K562 (cell line): ENCODE measurements around the gene SVBP. TPM values are rescaled to one million over a fixed set of nuclear protein-coding genes. Genes with fewer than 3 reads are reported as not detected.

ENCODE experiments used
- ATAC-seq: fragments of 200-7000 bp; cut with Tn5 transposase; 3 replicates; pipeline ENCODE4 v1.9.1; 2020; ENCODE audit warnings: moderate library complexity
- BruUV-seq: library from RNA; stranded (reverse); fragments of 400-500 nt; replicated peaks from 2 replicates; lab custom pipeline; 2021; lab: Mats Ljungman, UMichigan
- CTCF ChIA-PET: fragments of 300-600 bp; formaldehyde crosslinking; extraction: SDS; loops from one replicate; lab custom pipeline; 2021; ENCODE audit warnings: low intra/inter-chr PET ratio; lab: Yijun Ruan, JAX
- POLR2A ChIA-PET: fragments of 300-600, 350-650 bp; sonication (Branson Sonifier 250); formaldehyde crosslinking; extraction: SDS; loops from one replicate; lab custom pipeline; 2021; ENCODE audit warnings: antibody characterized with exemption, inconsistent platforms; lab: Yijun Ruan, JAX
- DNase-seq, 4 experiments: peaks; one replicate each; pipeline versions ENCODE4 v3.0.0 to v3.0.0-alpha.2; 2011 to 2018; ENCODE audit warnings: low spot score in 3 of 4, mixed read lengths in 3 of 4; ENCODE audit errors: extremely low read depth in 1 of 4
- FAIRE-seq: peaks from 2 replicates; lab custom pipeline; 2011; peaks lifted over from hg19 to GRCh38; lab: Jason Lieb, UNC
- H2AFZ ChIP-seq: 2 replicates; pipeline ENCODE4 v1.6.0; 2011; ENCODE audit warnings: low read depth, low read length, control low read depth, inconsistent platforms
- H3K27ac ChIP-seq: fragments of 200-600 bp; 3 replicates; pipeline ENCODE4 v1.8.0; 2011; ENCODE audit warnings: low read depth, mild to moderate bottlenecking, control low read depth, inconsistent platforms, low read length, moderate library complexity, mixed read lengths; ENCODE audit errors: extremely low read depth
- H3K27me3 ChIP-seq, 2 experiments: fragments of 300-600 bp in 1 of 2; 2 replicates in 1 of 2; 3 replicates in 1 of 2; pipeline versions ENCODE4 v1.6.0 to v1.8.0; 2011; ENCODE audit warnings: inconsistent platforms in 2 of 2, low read length in 2 of 2, mild to moderate bottlenecking in 1 of 2, mixed read lengths in 1 of 2, moderate library complexity in 1 of 2; ENCODE audit not compliant: control insufficient read depth in 2 of 2, insufficient read depth in 2 of 2
- H3K36me3 ChIP-seq: fragments of 300-600 bp; 3 replicates; pipeline ENCODE4 v1.8.0; 2011; ENCODE audit warnings: mild to moderate bottlenecking, low read length, inconsistent platforms; ENCODE audit not compliant: control insufficient read depth, insufficient read depth
- H3K4me1 ChIP-seq, 2 experiments: fragments of 200-600 bp in 1 of 2; replicated peaks in 1 of 2; 2 replicates in 1 of 2; 3 replicates in 1 of 2; pipeline versions ENCODE4 v1.5.1 to v1.8.0; 2011; ENCODE audit warnings: inconsistent platforms in 2 of 2, low read length in 2 of 2, mild to moderate bottlenecking in 1 of 2, mixed read lengths in 1 of 2, moderate library complexity in 1 of 2; ENCODE audit not compliant: control insufficient read depth in 2 of 2, insufficient read depth in 2 of 2
- H3K4me2 ChIP-seq: 2 replicates; pipeline ENCODE4 v1.6.1; 2011; ENCODE audit warnings: low read length, control low read depth, inconsistent platforms, mixed read lengths; ENCODE audit not compliant: insufficient read depth
- H3K4me3 ChIP-seq: fragments of 200-600 bp; sonication (generic), shearing (Covaris generic); 2 replicates; pipeline ENCODE4 v1.5.1; 2016; ENCODE audit warnings: control low read depth, inconsistent platforms
- H3K79me2 ChIP-seq: fragments of 200-600 bp; 3 replicates; pipeline ENCODE4 v1.8.0; 2011; ENCODE audit warnings: low read length, inconsistent platforms; ENCODE audit not compliant: control insufficient read depth, insufficient read depth
- H3K9ac ChIP-seq, 2 experiments: 2 replicates each; pipeline versions ENCODE4 v1.6.0 to v1.6.1; 2011; ENCODE audit warnings: low read depth in 2 of 2, low read length in 2 of 2, control low read depth in 1 of 2, inconsistent platforms in 1 of 2, mild to moderate bottlenecking in 1 of 2, mixed read lengths in 1 of 2; ENCODE audit not compliant: insufficient read depth in 1 of 2
- H3K9me1 ChIP-seq: one replicate; pipeline ENCODE4 v1.6.0; 2011; ENCODE audit warnings: inconsistent platforms, mild to moderate bottlenecking, low read length, moderate library complexity; ENCODE audit not compliant: control insufficient read depth, insufficient read depth
- H3K9me3 ChIP-seq: replicated peaks from 2 replicates; pipeline ENCODE4 v1.5.1; 2011; ENCODE audit warnings: low read depth, low read length, inconsistent platforms; ENCODE audit not compliant: control insufficient read depth, insufficient read depth
- H4K20me1 ChIP-seq: replicated peaks from 2 replicates; pipeline ENCODE4 v1.6.1; 2011; ENCODE audit warnings: low read length, inconsistent platforms, mixed read lengths; ENCODE audit not compliant: control insufficient read depth, insufficient read depth
- ARNT ChIP-seq, 2 experiments: fragments of 450-650 bp; IDR thresholded peaks; 2 replicates each; pipeline ENCODE4 v1.6.1; 2016; ENCODE audit warnings: mild to moderate bottlenecking in 1 of 2
- C11orf30 ChIP-seq: fragments of 450-650 bp; IDR thresholded peaks from 2 replicates; pipeline ENCODE4 v1.6.1; 2016; ENCODE audit warnings: low read depth, mild to moderate bottlenecking
- FOXJ2 ChIP-seq: fragments of 200-800 bp; sonication (Bioruptor generic); IDR thresholded peaks from 2 replicates; pipeline ENCODE4 v1.6.1; 2016; ENCODE audit warnings: missing genetic modification characterization, missing compliant biosample characterization
- FOXK2 ChIP-seq, 2 experiments: fragments of 450-650 bp; IDR thresholded peaks in 1 of 2; conservative IDR thresholded peaks in 1 of 2; 2 replicates each; pipeline ENCODE4 v1.6.1; 2016; ENCODE audit warnings: low read depth in 2 of 2, mild to moderate bottlenecking in 1 of 2
- KDM5B ChIP-seq: fragments of 200-600 bp; sonication (generic); IDR thresholded peaks from 2 replicates; pipeline ENCODE4 v1.6.1; 2012; ENCODE audit warnings: low read depth, mild to moderate bottlenecking, moderate library complexity, low read length, control low read depth, inconsistent platforms; ENCODE audit not compliant: insufficient replicate concordance
- LEF1 ChIP-seq: fragments of 450-650 bp; IDR thresholded peaks from 2 replicates; pipeline ENCODE4 v1.6.1; 2016; ENCODE audit warnings: mild to moderate bottlenecking
- MCM5 ChIP-seq: fragments of 450-650 bp; IDR thresholded peaks from 2 replicates; pipeline ENCODE4 v1.6.1; 2016; ENCODE audit warnings: low read depth
- PREB ChIP-seq: sonication (generic); formaldehyde crosslinking; IDR thresholded peaks from 2 replicates; pipeline ENCODE4 v1.8.1; 2023; ENCODE audit warnings: mild to moderate bottlenecking, missing genetic modification reagents
- PTRF ChIP-seq: fragments of 450-650 bp; IDR thresholded peaks from 2 replicates; pipeline ENCODE4 v1.6.1; 2016; ENCODE audit warnings: mild to moderate bottlenecking, missing genetic modification characterization, missing compliant biosample characterization
- SMAD3 ChIP-seq: fragments of 450-650 bp; formaldehyde crosslinking; conservative IDR thresholded peaks from 2 replicates; pipeline ENCODE4 v1.4.0; 2020; ENCODE audit warnings: mild to moderate bottlenecking
- U2AF2 ChIP-seq: fragments of 200-400 bp; formaldehyde crosslinking; optimal IDR thresholded peaks from 2 replicates; pipeline ENCODE3; 2017; ENCODE audit warnings: low read depth, mild to moderate bottlenecking, low read length
- ZNF282 ChIP-seq: sonication (generic); formaldehyde crosslinking; IDR thresholded peaks from 2 replicates; pipeline ENCODE4 v1.8.1; 2023; ENCODE audit warnings: missing genetic modification reagents
- ZNF316 ChIP-seq: fragments of 450-650 bp; IDR thresholded peaks from 2 replicates; pipeline ENCODE4 v1.6.1; 2016
- ZNF592 ChIP-seq: fragments of 450-650 bp; IDR thresholded peaks from 2 replicates; pipeline ENCODE4 v1.6.1; 2017; ENCODE audit warnings: antibody characterized with exemption, mild to moderate bottlenecking
- ZNF780A ChIP-seq: fragments of 250-450 bp; sonication (Bioruptor Pico); IDR thresholded peaks from 2 replicates; pipeline ENCODE4 v1.5.0; 2021; ENCODE audit warnings: mild to moderate bottlenecking
- WGBS: fragments of 100-300 bp; shearing (Covaris generic); methylation state at CpG from one replicate; pipeline ENCODE4 v1.1.6; 2016; ENCODE audit warnings: low coverage, mixed read lengths; ENCODE audit not compliant: insufficient coverage; ENCODE audit errors: missing lambda C conversion rate; 5-methylcytosine and 5-hydroxymethylcytosine counted together
- in situ Hi-C: fragments of 300-500 bp; cut with MboI; formaldehyde crosslinking; loops from 4 replicates; pipeline ENCODE4 v1.15.0; 2018; ENCODE audit warnings: inconsistent platforms, mixed read lengths
- intact Hi-C: fragments of 100-400 bp; cut with micrococcal nuclease; formaldehyde crosslinking; loops from 2 replicates; pipeline ENCODE4 v1.14.2; 2022
- polyA plus RNA-seq, 8 experiments: library from polyadenylated mRNA; depleted of rRNA in 4 of 8; stranded (reverse) in 5 of 8; unstranded in 3 of 8; fragments of >200 nt; fragmentation: Nextera tagmentation in 2 of 8; fragmentation: Illumina TruSeq in 1 of 8; extraction: Ambion mirVana in 2 of 8; extraction: Trizol in 1 of 8; gene quantifications; 2 replicates each; pipeline versions ENCODE4 v1.2.1 to v1.2.3, GENCODE V29; 2011 to 2014; ENCODE audit warnings: inconsistent platforms in 1 of 8, missing spikeins in 1 of 8
- total RNA-seq, 7 experiments: library from RNA; depleted of rRNA in 6 of 7; stranded (reverse); fragments of >200 nt in 6 of 7; fragmentation: Illumina TruSeq in 2 of 7; extraction: Trizol in 2 of 7; gene quantifications; 2 replicates each; pipeline versions ENCODE4 v1.2.1 to v1.2.3, GENCODE V29; 2011 to 2021; ENCODE audit warnings: low replicate concordance in 1 of 7
- TF ChIP-seq, protein P1 (sequence below): sonication (generic); formaldehyde crosslinking; IDR thresholded peaks from 2 replicates; pipeline ENCODE4 v1.8.1; 2022; ENCODE audit warnings: missing genetic modification reagents

SVBP gene
- total and polyA plus RNA-seq, 9 of the 15 experiments (the other 6 are each of a cell fraction or from before 2014, with no cell fraction given): 31.7 to 49.7 (median 40.0) TPM

DNA sequence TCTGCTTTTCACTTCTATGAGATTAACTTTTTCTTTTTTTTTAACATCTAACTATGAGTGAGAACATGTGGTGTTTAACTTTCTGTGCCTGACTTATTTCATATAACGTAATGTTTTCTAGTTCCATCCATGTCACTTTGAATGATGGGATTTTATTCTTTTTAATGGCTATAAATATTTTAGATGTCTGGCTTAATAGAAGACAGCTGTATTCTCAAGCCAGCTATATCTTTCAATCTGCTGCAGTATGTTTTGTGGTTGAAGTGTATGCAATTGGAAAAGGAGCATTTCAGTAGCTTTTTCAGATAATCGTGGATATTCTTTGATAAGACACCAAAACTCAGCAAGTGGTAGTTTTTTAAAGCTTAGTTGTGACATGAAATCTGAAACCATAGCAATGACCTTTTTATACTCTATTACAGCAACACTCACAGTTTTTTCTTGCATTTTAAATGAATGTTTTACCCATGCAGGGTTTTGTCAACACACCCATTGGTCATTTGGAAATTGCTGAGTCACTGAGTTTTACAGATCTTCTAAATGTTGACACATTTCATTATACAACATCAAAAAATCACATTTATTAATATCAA is 5.7 kb upstream of the SVBP start:
- H3K27ac ChIP-seq: peak overlapping the region; percentile 73; the same call in 2 of the 3 replicates
- H3K79me2 ChIP-seq: peaks cover 48% of the 10 kb centered on the region
- no peaks in the 10 kb centered on the region for H3K9me1 ChIP-seq
- H3K4me1 ChIP-seq: peaks cover 18 to 58% of the 10 kb centered on the region in 2 experiments
- intact Hi-C loops (loop anchor here (5.0 kb wide), 1 partner anchor 139 kb away; no protein-coding TSS in a partner anchor), in situ Hi-C loops (no loop called here)
- peak overlapping the region; percentile 10; the same call in 1 of the 2 replicates for H3K4me2 ChIP-seq
- no peak for FAIRE-seq
- H2AFZ ChIP-seq: peak overlapping the region; percentile 8; the same call in 1 of the 2 replicates
- 21% methylated on average over 2 of the region's 2 CpGs for whole genome bisulfite sequencing
- BruUV-seq: no TSS peak
- DNase-seq: peak in 2 of 4 experiments; percentile 44 to 63
- no peak for ATAC-seq
- CTCF ChIA-PET: no interaction called here
- peak overlapping the region in 1 of 2 experiments; percentile 86; a peak in 2 of 4 replicates for H3K9ac ChIP-seq
- 0 out of 3 replicates have a peak, but pooled peaks cover under 1% of the 10 kb centered on the region for H3K36me3 ChIP-seq
- no peaks in the 10 kb centered on the region for H3K27me3 ChIP-seq
- no peaks in the 10 kb centered on the region for H3K9me3 ChIP-seq
- POLR2A ChIA-PET: interaction anchor here (0.6 to 8.7 kb wide), 2 partner anchors 23 to 56 kb away, joined by 3 to 76 read pairs; partner anchors contain the start of genes C1orf50, P3H1 and ZNF691
- H3K4me3 ChIP-seq: no peak overlapping the region
- H4K20me1 ChIP-seq: no peaks in the 10 kb centered on the region
- TF ChIP-seq FOXK2 (conservative IDR thresholded peaks at IDR 0.05 in 1 of 2, IDR thresholded peaks at IDR 0.05 in 1 of 2; ENCODE audit: low read depth in 2 of 2) (peak in 1 of 2 experiments; percentile 45; a peak in 1 of 4 replicates), U2AF2 (no peak), C11orf30 (peak; percentile 99), ZNF592 (peak; percentile 81; the same call in 1 of the 2 replicates), PTRF (tag) (no peak), MCM5 (no peak), FOXJ2 (tag) (peak; percentile 26; the same call in 1 of the 2 replicates), LEF1 (0 out of 2 replicates have a peak, but pooled peaks have one; percentile 33), SMAD3 (CRISPR knock-in tag) (no peak), ZNF780A (CRISPR knock-in tag) (no peak), ARNT (IDR thresholded peaks at IDR 0.05) (0 out of 4 replicates have a peak, but pooled peaks of 1 of the 2 experiments have one; percentile 46), ZNF316 (peak; percentile 100), ZNF282 (CRISPR knock-in tag) (no peak), KDM5B (no peak), PREB (CRISPR knock-in tag) (no peak)
- TF ChIP-seq, protein P1, sequence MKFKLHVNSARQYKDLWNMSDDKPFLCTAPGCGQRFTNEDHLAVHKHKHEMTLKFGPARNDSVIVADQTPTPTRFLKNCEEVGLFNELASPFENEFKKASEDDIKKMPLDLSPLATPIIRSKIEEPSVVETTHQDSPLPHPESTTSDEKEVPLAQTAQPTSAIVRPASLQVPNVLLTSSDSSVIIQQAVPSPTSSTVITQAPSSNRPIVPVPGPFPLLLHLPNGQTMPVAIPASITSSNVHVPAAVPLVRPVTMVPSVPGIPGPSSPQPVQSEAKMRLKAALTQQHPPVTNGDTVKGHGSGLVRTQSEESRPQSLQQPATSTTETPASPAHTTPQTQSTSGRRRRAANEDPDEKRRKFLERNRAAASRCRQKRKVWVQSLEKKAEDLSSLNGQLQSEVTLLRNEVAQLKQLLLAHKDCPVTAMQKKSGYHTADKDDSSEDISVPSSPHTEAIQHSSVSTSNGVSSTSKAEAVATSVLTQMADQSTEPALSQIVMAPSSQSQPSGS (CRISPR knock-in tag): no peak
